Measurements from ENCODE around the gene MAML1. TPM values are rescaled to one million over a fixed set of nuclear protein-coding genes. Genes with fewer than 3 reads are reported as not detected.

The MAML1 gene
- total and polyA plus RNA-seq, 10 of the 15 experiments (the other 5 are each of a cell fraction or from before 2014, with no cell fraction given) = 0.42 to 23.9 (median 7.3) TPM

GRCh38 chr5:179774442-179774841 lies 41.8 kb downstream of the MAML1 start (continued):
- TF ChIP-seq ZBTB40 (IDR thresholded peaks at IDR 0.05; ENCODE audit: borderline replicate concordance) = no peak
- no peak for TF ChIP-seq MLLT1 (IDR thresholded peaks at IDR 0.05)
- no peak for TF ChIP-seq SREBF1 (IDR thresholded peaks at IDR 0.05; ENCODE audit: low read length)
- TF ChIP-seq BACH1 (IDR thresholded peaks at IDR 0.05; ENCODE audit: borderline replicate concordance) = no peak
- no peak for TF ChIP-seq SIX5 (IDR thresholded peaks at IDR 0.05; ENCODE audit: low read depth, low read length, severe bottlenecking)
- TF ChIP-seq CEBPZ (IDR thresholded peaks at IDR 0.05; ENCODE audit: low read depth, low read length) = no peak
- no peak for TF ChIP-seq TAF1 (IDR thresholded peaks at IDR 0.05; ENCODE audit: borderline replicate concordance, low read depth, low read length)
- TF ChIP-seq DPF2 (IDR thresholded peaks at IDR 0.05) = no peak
- no peak for TF ChIP-seq NFIC (IDR thresholded peaks at IDR 0.05; ENCODE audit: low read depth, low read length)
- TF ChIP-seq IRF4 (IDR thresholded peaks at IDR 0.05; ENCODE audit: low read depth, low read length) = no peak
- no peak for TF ChIP-seq HDGF (IDR thresholded peaks at IDR 0.05)
